ENCODE results near the gene SPEM2.

Gene SPEM2

GRCh38 chr17:7425316-7425715 lies at the start of gene SPEM2:
SPEM2 (plus strand) TSS chr17:7425616; CDS start chr17:7425689, 73 bp downstream.
- DNase-seq (ENCODE audit: low spot score): no peak

- no peak for DNase-seq (ENCODE audit: low spot score)
Observed at GRCh38 chr17:7379134-7379533, 46.3 kb upstream of the SPEM2 start.

- no peak for DNase-seq (ENCODE audit: low spot score)
Observed at GRCh38 chr17:7380321-7380720, 45.1 kb upstream of the SPEM2 start.

DNA sequence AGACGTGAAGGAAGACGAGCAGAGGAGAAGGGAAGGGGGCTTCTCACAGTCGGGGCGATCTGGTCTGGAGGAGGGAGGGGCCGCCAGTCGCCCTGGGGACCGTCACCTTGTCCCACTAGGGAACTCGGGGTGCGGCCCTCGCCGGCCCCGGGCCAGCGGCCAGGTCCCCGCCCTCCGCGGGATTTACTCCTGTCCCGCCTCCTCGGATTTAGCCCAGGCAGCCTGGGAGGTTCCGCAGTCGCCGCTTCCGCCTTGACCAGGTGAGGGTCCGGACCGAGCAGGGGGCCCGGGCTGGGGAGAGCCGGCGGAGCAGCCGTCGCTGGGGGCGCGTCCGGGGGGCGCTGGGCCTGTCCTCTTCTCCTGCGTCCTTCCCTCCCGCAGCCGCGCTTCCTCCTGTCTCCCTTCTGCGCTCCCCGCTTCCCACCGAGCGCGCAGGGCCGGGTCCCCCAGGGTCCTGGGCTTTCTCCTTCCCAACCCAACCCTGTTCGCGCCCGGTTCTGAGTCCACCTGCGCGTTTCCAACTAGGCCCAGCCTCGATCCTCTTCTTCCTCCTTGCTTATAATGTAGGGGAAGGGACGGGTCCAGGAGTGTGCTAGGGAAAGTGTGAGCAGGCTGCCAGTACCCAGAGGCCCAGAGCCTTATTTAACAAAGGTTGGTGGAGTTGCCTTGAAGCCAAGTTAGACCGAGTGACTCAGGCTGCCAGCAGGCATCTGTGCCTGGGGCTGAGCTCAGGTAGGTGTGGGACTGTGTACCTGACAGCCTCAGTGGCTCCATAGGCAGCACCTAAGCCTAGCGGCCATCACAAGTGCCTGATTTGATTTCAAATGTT lies 44.3 kb upstream of the SPEM2 start, which contains the start of gene TNK1:
Gene TNK1, plus strand, starts transcription at position 235 of the 829 bp plus-strand sequence. CDS start 1,838 bp downstream, outside the sequence.
- no peak for DNase-seq (ENCODE audit: low spot score)

DNA sequence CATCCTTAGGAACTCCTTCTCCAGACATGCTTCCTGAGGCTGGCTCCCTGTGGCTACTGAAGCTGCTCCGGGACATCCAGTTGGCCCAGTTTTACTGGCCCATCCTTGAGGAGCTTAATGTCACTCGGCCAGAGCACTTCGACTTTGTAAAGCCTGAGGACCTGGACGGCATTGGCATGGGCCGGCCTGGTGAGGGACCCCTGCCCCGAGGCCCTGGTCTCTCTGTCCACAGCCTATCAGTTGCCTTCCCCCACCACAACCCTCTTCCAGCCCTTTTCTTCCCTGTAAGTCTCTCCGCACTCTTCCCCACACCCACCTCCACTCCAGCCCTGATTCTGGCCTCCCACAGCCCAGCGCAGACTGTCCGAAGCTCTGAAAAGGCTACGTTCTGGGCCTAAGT lies 42.5 kb upstream of the SPEM2 start:
- no peak for DNase-seq (ENCODE audit: low spot score)

- no peak for DNase-seq (ENCODE audit: low spot score)
Observed at GRCh38 chr17:7383371-7383741, 42.1 kb upstream of the SPEM2 start.

DNA sequence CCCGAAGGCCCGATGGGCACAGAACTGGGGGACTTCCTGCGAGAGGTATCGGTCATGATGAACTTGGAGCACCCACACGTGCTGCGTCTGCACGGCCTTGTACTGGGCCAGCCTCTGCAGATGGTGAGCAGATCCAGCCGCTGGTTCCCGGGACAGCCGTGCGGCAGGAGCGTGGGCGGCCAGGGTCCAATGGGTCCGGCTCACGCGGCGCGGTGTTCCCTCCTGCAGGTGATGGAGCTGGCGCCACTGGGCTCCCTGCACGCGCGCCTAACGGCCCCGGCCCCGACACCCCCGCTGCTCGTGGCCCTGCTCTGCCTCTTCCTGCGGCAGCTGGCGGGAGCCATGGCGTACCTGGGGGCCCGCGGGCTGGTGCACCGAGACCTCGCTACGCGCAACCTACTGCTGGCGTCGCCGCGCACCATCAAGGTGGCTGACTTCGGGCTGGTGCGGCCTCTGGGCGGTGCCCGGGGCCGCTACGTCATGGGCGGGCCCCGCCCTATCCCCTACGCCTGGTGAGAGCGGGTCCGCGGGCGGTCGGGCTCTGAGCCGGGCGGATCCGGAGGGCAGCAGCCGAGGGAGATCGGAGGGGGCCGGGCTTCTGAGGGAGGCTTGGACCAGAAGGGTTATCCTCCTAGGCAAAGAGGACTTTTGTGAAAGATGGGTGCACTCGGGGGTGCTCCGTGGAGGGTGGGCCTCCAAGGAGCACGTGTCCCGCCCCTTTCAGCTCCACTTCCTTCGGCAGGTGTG lies 41.5 kb upstream of the SPEM2 start:
- peak; percentile 25 for DNase-seq (ENCODE audit: low spot score)

DNA sequence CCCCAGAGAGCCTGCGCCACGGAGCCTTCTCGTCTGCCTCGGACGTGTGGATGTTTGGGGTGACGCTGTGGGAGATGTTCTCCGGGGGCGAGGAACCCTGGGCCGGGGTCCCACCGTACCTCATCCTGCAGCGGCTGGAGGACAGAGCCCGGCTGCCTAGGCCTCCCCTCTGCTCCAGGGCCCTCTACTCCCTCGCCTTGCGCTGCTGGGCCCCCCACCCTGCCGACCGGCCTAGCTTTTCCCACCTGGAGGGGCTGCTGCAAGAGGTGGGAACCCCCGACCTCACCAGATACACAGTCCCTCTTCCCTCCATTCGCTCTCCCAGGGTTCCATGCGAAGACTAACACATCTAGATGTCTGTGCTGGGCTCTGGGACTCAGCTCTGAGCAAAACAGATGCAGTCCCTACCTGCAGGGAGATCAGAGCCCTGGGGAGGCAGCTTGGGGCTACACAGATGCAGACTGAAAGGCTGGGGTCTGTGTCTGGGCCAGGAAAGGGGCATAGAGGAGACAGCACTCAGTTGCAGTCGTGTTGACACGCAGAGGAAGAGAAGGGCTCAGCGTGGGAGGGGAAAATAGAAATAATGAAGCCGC lies 40.8 kb upstream of the SPEM2 start:
- DNase-seq (ENCODE audit: low spot score): no peak

- DNase-seq (ENCODE audit: low spot score): no peak
Observed at GRCh38 chr17:7388856-7389255, 36.6 kb upstream of the SPEM2 start.

DNA sequence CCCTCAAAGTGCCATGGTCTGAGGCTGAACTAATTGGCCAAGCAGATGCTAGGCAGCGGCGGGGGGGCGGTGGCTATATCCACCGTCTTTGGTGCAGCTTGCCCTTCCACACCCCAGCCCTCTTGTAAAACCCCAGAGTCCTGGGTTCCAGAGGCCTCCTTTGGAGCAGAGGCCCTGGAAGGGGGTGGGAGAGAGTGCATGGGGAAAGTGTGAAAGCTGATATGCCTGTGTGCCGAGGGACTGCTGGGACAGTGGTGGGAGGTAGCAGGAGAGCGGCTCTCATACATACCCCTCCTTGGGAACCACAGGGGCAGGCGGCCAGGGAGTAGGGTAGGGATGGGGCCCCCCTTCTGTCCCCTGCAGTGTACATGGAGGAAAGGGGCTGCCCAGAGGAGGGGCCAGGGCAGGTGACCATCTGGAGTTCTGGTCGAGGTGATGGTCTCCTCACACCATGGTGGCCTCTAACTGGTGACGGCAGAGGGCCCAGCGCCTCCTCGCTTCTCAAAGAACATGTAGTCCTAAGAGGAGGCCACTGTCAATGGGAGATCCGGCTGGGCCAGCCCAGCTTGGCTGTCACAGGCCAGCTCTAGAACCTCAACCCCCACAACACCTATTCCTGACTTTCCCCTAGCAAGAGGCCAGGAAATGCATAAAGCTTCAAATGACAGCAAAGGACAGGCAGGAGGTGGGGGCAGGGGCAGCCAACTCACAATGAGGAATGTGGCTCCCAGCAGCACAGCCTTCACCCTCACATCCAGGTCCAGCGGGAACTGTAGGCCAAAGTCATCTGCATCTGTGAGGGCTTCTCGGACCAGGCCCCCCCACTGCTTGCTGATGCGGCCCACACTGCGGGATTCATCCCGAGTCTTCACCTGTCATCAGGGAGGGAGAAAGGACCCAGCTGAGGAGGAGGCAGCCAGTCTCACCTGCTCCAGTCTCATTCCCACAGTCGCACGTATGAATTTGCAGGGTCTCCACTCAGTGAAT lies 35.2 kb upstream of the SPEM2 start:
- no peak for DNase-seq (ENCODE audit: low spot score)

DNA sequence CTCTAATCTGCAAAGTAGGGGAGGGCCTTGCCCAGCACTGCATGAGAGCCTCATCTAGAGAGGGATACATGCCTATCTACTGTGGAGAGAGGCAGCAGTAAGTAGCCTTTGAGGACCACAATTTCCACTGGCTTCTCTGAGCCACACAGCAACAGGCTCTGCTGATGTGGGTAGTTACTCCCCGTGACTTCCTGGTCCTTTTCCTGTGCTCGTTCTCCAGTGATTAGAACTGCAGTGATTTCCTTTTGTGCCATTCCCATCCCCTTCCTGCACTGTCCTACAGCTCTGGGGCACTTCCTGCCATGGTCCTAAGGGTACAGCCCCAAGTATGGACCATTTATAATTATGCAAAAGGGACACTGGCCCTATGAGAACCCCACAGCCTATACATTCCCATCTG lies 34.1 kb upstream of the SPEM2 start:
- no peak for DNase-seq (ENCODE audit: low spot score)

DNA sequence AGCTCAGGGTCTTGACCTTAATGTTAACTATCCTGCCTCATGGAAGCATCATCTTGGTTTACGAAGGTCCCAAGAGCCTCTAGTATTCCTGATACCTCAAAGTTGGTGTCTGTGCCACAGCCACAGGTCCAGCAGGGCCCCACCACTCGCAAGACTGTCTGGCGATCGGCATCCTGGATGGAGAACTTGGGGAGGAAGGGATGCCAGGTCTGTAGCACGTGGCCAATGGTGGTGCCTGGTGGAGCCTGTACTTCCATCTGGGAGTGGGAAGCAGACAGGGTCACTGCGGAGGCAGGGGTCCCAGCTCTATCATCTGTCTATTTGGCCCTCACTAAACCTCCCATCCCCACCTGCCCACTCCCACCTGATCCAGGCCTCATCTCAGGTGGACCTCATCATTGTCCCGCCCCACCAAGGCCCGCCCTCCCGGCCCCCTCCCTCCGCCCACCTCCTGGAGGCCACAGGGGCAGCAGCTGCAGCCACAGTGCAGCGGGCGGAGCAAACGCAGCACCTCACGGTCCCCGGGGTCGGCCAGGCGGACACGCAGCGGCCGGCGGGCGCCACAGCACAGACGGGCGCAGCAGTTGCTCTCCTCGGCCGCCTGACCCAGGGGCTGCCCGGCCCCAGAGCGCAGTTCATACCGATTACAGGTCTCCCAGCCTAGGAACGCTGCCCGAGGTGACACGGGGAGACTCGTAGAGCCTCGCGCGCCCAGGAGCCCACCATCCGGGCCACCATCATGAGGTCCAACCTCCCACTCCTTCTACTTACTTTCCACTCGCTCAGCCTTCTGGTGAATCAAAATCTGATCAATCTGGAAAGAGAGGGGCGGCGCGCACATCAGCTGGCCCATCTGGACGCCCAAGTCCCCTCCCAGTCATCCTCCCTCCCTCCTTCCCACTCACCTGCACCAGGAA lies 32.5 kb upstream of the SPEM2 start:
- DNase-seq (ENCODE audit: low spot score): no peak

- no peak for DNase-seq (ENCODE audit: low spot score)
Observed at GRCh38 chr17:7393613-7394451, 31.6 kb upstream of the SPEM2 start.

DNA sequence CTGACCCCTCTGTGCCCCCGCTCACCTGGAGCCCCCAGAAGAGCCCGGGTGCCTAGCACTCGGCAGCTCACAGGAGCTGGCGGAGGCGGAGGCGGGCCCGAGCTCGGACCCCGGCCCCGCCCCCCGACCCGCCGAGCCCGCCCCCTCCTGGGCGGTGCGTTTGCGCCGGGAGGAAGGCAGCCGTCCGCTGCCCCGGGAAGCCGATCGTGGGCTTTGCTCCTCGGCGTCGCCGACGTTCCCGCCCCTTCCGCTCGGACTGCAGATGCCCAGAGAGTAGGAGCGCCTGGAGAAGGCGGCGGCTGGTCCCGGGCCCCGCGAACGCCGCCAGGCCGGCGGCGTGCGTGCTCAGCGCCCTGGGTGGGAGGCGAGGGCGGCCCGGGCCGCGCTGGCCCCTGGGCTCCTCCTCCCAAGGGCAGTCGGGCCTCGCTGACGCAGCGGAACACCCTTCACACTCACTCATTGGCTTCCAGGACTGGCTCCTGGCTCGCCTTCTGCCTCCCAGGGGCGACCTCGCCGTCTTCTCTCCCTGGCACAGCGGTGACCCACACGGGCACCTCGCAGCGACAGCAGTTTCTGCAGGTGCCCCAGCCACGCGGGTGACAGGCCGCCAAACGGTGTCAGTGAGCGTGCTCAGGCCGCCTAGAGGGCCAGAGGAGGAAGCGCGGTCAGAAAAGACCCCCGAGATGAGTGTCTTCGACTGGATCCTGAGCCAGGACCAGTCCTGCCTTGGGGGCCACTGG lies 30.8 kb upstream of the SPEM2 start, which contains the start of gene PLSCR3:
Gene PLSCR3, minus strand, starts transcription at position 74 of the 740 bp plus-strand sequence. CDS start 415 bp downstream, outside the sequence.
- peak; percentile 69 for DNase-seq (ENCODE audit: low spot score)

DNA sequence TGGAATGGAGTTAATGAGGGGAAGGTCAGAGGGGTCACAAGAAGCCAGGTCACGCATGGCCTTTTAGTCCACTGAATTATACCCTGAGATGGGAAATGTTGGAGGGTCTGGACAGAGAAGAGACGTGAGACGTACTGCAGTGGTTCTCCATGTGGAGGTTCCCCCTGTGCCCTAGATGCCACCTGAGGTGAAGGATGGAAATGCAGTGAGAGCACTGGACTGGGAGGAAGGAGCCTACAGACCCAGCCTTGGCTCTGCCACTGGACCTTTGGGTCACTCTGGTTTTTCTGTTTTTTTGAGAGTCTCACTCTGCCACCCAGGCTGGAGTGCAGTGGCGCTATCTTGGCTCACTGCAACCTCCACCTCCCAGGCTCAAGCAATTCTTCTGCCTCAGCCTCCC lies 29.3 kb upstream of the SPEM2 start:
- no peak for DNase-seq (ENCODE audit: low spot score)

- no peak for DNase-seq (ENCODE audit: low spot score)
Observed at GRCh38 chr17:7398612-7399011, 26.8 kb upstream of the SPEM2 start.

DNA sequence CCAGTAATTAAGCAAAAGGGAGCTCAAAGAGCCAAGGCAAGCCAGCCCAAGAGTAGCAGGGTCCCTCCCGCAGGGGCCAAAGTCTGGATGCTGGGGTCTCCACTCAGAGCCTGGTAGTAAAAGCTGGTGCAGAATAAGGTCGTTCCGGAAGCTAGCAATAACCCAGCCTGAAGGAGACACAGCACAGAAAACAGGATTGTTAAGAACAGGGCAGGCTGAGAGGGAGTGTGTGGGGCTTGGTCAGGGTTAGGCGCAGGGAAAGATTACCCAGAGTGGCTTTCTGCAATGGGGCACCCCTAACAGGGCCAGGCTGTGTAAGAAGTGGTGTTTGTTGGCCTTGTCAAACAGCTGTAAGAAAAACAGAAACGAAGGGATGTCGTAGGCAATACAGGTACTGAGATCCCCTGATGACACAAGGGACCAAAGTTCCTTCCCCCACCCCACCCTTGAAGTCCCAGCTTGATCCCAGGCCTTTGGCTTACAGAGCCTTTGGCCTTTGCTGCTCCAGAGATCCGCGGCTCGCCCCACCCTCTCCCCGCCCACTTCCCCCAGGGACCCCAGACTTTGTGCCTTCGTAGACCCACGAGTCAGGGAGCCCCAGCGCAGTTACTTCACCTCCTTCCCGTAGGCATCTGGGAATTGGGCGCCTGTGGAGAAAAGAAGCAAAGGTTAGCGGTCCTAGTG lies 22.2 kb upstream of the SPEM2 start:
- peak; percentile 7 for DNase-seq (ENCODE audit: low spot score)

- no peak for DNase-seq (ENCODE audit: low spot score)
Observed at GRCh38 chr17:7403727-7403976, 21.8 kb upstream of the SPEM2 start.
